Vagina (tissue), 2 donors: ENCODE data around the gene CACHD1.

Experiments
- CTCF ChIP-seq, 3 experiments: fragments of 450-650 bp in 2 of 3; fragments of 200-600 bp in 1 of 3; sonication (generic) in 1 of 3; IDR thresholded peaks; one replicate each; pipeline ENCODE4 v1.5.1; 2017 to 2019; ENCODE audit warnings: antibody characterized with exemption in 3 of 3, mild to moderate bottlenecking in 2 of 3, moderate library complexity in 2 of 3
- POLR2A ChIP-seq, 2 donors: fragments of 450-650 bp; IDR thresholded peaks; one replicate each; pipeline ENCODE4 v1.6.1; 2017; ENCODE audit warnings: antibody characterized with exemption in 2 of 2, mild to moderate bottlenecking in 2 of 2, moderate library complexity in 2 of 2

- TF ChIP-seq CTCF (IDR thresholded peaks at IDR 0.05) (no peak), POLR2A (IDR thresholded peaks at IDR 0.05) (no peak)
Observed at GRCh38 chr1:64624218-64624713, 154.3 kb downstream of the CACHD1 start.
